ENCODE results near the gene C20orf96. TPM values are rescaled to one million over a fixed set of nuclear protein-coding genes. Genes with fewer than 3 reads are reported as not detected.
A peak's percentile ranks its signal among the peaks of the same experiment; 100 is the strongest.
"Not testable (repeated sequence)": the region's sequence is repeated elsewhere in the genome, so short reads cannot be mapped to it uniquely, and the experiment has no call there.

C20orf96 gene, protein sequence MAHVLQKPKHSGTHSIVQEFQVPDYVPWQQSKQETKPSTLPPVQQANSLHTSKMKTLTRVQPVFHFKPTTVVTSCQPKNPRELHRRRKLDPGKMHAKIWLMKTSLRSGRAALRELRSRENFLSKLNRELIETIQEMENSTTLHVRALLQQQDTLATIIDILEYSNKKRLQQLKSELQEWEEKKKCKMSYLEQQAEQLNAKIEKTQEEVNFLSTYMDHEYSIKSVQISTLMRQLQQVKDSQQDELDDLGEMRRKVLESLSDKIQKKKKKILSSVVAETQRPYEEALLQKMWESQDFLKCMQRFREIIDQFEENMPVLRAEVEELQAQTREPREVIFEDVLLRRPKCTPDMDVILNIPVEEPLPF
- total RNA-seq = 1 to 10 TPM; 4.3 to 4.5 TPM
- long read RNA-seq, donor 1, partial matches to known transcripts = 0 of 1 reads
- long read RNA-seq, donor 1, other reads (novel, unspliced or antisense) = 0 of 1 reads
- long read RNA-seq, donor 2, partial matches to known transcripts = 4 of 12 reads
- long read RNA-seq, donor 2, other reads (novel, unspliced or antisense) = 2 of 12 reads

DNA sequence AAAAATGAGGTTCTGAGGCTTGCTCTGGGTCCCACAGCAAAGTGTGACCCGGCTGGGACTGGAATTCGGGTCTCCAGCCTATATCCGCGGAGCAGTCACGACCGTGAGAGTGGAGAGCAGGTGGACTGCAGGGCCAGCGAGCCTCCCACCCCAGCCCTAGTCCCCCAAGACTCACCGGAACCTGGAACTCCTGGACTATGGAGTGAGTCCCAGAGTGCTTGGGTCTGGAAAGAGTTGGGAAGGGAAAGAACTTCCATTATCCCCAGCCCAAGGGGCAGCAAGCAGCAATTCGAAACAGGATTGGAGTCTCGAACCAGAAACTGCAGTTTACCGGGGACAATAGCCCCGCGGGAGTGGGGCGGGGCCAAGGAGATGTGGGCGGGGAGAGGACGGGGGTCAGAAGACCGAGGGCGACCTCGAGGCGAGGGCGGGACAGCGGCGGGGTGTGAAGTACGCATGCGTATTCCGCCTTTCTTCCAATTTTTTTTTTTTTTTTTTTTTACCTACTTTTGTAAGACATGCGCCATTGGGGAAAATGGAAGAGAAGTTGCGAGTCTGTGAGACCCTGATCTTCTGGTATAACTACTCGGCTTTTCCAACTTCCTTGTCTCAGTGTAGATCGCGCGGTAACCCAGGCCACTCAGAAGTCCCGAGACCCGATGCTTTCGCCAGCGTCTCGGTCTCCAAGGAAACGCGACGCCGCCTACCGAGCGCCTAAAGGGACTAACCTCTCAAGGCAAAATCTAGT lies at the start of gene C20orf96:
C20orf96 (minus strand) TSS at position 667 of the 748 bp plus-strand sequence; CDS start at position 527, 140 bp downstream.
- peak; percentile 97 for DNase-seq (ENCODE audit: low spot score)
- intact Hi-C loops (cut with DNase I) = no loop called here

DNA sequence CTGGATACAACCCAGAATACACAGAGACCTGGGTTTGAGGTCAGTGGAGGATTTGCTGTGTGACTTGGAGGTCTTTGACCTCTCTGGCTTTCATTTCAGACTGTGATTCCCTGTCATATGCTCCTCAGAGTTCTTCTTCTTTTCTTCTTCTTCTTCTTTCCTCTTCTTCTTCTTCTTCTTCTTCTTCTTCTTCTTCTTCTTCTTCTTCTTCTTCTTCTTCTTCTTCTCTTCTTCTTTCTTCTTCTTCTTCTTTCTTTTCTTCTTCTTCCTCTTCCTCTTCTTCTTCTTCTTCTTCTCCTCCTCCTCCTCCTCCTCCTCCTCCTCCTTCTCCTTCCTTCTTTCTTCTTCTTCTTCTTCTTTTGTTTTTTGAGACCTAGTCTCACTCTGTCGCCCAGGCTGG lies 45.5 kb upstream of the C20orf96 start:
- intact Hi-C loops (cut with DNase I) = not testable (repeated sequence)

DNA sequence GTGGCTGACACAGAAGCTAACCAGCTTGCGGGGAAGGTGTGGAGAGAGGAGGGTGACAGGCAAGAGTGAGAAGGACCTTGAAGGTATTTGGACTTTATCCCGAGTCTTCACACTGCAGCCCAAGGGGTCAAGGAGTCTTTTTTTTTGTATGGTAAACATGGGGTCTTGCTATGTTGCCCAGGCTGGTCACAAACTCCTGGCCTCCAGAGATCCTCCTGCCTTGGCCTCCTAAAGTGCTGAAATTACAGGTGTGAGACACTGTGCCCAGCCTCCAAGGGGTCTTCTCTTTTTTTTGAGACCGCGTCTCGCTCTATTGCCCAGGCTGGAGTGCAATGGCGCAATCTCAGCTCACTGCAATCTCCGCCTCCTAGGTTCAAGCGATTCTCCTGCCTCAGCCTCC lies 44.0 kb upstream of the C20orf96 start:
- intact Hi-C loops (cut with DNase I) = no loop called here
- DNase-seq (ENCODE audit: low spot score) = peak; percentile 19

More for the DNA sequence above, 45.5 kb upstream of the C20orf96 start:
- DNase-seq (ENCODE audit: low spot score) = not testable (repeated sequence)

DNA sequence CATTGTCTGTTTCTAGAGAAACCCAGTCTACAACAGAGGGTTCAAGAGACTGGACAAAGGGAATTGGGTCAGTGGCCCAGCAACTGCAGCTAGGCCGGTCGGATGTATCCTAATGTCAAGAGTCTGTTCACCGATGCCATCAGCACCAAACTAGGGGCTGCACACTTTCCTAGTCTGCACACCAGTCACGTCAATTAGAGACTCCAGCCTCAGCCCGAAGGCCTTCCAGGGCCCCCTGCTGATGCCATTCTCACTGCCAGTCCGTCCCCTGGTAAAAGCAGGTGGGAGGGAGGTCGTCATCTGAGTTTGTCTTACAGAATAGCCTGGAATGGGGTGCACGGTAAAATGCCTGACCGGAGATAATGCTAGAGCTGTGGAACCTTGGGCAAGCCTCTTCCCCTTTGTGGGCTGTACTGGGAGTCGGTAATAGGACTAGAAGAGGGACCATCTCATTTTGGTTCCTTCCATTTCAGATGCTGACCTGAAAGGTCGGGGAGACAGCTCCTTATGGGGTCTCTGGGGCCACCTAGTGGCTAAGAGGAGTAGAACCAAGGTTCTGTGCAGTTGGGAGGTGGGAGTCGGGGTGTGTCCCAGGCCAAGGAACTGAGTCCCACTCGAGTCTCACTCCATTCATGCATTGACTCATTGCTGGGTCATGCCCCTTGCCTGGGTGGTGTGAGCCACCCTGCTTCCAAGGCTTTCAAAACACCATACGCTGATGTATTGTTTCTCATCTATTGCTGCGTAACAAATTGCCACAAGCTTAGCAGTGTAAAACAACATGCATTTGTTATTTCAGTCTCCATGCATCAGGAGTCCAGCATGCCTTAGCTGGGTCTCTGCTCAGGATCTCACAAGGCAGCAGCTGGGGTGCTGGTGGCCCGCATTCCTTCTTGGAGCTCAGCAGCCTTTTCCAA lies 39.9 kb upstream of the C20orf96 start:
- intact Hi-C loops (cut with DNase I) = no loop called here
- peak; percentile 78 for DNase-seq (ENCODE audit: low spot score)

DNA sequence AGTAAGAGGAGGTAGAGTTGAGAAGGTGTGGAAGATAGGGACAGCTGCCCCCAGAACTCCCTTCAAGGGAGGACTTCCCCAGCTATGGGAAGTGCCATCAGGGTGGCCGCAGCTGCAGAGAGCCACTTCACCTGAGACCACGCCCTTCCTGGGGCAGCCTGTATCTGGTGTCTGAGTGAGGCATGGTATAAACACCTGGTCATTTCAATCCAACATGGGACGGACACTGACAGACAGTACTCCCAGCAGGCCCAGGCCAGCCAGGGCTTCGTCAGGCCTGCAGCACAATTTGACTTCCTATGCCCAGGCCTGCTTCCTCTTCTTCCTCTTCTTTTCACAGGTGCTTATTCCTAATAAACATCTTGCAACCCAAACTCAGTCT lies 39.3 kb upstream of the C20orf96 start:
- intact Hi-C loops (cut with DNase I) = no loop called here
- DNase-seq (ENCODE audit: low spot score) = peak; percentile 62

DNA sequence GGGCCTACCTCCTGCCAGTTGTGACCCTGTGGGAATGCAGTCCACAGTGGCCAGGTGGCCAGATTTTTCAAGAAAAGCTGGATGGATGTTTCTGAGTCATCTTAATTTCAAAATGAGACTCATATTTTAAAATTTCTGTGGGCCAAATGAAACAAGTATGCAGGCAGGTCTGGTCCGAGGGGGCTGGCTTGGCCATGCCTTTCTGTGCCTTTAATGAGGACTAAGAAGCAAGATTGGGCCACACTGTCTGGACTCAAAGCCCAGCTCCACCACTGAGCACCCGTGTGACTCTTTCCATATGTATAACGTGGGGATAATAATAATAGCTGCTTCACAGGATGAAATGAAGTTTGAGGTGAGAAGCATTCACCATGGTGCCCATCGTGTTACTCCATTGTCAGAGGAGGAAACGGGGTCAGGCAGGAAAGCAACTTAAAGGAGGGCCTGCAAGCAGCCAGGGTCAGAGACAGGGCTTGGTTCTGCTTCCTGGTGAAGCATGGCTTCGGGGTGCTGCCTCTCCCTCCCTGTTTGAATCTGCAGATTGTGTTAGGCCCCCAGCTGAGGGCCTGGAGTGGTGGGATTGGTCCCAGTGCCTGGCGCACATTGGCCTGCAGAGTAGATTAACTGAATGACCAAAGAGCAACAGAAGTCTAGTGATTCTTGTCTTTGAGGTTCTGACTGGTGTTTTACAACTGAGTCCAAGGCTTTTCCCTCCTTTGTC lies 38.6 kb upstream of the C20orf96 start:
- DNase-seq (ENCODE audit: low spot score) = peak; percentile 67
- intact Hi-C loops (cut with DNase I) = no loop called here

DNA sequence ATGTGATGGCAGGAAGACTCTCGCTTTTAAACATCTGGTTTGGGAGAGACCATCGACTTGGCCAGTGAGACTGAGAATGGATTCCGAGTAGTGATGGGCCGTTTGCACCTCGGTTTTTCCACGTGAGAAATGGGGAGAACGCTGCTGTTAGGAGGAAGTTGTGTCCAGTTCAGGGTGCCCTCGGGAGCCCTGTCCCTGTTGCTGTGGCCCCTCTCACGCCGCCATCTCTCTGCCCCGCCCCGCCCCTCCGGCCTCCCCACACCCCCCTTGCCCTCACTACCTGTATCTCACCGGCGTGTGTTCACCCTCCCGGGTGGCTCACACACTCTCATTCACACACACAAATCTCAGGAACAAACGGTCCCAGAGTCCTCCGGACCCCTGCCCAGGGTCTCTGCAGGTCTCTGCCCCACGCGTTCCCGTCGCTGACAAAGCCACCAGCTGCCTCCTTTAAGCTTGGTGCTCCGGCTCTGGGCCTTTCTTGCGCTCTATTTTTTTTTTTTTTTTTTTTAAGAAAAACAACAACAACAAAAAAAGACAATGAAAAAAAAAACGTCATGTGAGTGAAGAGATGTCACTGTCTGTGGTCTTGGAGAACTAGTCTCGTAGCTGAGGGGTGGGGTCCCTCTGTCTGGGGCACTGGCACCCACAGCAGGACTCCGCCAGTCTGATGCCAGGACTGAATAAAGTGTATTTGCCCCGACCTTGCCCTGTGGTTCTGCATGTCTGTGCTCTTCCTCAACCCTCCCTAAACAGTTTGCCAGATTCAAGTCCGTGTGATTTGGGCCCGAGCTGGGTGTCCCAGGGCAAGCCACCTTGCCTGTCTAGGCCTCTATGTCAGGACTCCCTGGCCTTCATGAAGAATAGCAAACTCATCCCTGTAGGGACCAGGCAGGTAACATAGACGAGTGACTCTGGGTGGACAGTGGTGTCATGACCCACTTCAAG lies 37.8 kb upstream of the C20orf96 start:
- intact Hi-C loops (cut with DNase I) = no loop called here

DNA sequence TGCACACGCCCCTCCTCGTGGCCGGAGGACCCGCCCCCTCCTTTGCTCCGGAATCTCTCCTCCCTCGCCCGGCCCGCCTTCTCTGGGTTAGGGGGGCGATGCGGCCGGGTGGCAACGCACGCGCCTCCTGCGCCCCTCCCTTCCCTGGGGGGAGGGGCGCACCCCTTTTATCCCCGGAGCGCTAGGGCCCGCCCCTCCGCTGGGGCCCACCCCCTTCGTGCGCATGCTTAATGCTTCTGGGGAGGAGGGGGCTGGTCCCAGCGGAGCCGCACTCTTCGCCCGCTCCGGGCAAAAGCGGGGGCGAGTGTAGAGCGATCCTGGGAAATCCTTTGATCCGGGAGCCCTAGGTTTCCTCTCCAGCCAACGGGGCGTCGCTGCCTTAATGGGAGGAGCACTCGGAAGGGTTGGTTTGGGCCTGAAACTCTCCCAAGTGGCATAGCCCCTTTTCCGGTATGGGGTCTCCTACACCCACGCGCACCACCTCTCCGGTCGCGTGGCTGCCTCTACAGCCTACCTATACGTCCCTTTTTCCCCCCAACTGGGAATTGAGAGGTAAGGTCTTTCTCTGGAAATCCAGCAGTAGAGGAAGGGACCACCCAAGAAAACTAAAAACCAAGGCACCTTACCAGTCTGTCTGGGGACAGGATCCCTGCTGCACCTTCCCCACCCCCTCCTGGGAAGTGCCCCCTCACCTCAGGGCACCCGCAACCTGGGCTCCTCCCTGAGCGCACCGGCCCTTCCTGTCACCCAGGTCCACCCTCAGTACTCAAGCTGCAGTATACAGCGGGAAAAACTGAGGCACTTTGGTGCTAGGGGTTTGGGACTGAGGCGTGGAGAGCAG lies 36.9 kb upstream of the C20orf96 start:
- intact Hi-C loops (cut with DNase I) = no loop called here
- peak; percentile 93 for DNase-seq (ENCODE audit: low spot score)

More for the DNA sequence above, 37.8 kb upstream of the C20orf96 start:
- DNase-seq (ENCODE audit: low spot score) = peak; percentile 62

DNA sequence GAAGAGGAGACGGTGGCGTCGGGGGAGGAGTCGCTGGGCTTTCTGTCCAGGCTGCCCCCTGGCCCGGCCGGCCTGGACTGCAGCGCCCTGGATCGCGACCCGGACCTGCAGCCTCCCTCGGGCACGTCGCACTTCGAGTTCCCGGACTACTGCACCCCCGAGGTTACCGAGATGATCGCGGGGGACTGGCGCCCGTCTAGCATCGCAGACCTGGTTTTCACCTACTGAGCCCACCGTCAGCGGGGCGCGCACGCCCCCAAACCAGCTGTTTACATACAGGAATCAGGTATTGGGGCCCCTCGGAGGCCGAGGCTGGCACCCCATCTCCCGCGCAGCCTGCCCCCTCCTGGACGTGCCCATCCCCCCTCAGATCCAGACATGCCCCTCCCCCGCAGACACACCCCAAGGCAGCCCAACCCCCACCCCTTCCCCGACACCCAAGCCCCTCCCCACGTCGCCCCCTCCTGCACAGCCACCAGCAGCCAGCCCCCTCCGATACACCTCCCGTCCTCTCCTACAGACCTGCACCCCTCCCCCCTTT lies 36.2 kb upstream of the C20orf96 start:
- DNase-seq (ENCODE audit: low spot score) = peak; percentile 82
- intact Hi-C loops (cut with DNase I) = no loop called here

DNA sequence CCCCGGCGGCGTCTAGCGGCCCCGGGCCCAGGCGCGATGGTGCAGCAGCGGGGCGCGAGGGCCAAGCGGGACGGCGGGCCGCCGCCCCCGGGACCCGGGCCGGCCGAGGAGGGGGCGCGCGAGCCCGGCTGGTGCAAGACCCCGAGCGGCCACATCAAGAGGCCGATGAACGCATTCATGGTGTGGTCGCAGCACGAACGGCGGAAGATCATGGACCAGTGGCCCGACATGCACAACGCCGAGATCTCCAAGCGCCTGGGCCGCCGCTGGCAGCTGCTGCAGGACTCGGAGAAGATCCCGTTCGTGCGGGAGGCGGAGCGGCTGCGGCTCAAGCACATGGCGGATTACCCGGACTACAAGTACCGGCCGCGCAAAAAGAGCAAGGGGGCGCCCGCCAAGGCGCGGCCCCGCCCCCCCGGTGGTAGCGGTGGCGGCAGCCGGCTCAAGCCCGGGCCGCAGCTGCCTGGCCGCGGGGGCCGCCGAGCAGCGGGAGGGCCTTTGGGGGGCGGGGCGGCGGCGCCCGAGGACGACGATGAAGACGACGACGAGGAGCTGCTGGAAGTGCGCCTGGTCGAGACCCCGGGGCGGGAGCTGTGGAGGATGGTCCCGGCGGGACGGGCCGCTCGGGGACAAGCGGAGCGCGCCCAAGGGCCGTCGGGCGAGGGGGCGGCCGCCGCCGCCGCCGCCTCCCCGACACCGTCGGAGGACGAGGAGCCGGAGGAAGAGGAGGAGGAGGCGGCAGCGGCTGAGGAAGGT lies 35.5 kb upstream of the C20orf96 start:
- intact Hi-C loops (cut with DNase I) = no loop called here

DNA sequence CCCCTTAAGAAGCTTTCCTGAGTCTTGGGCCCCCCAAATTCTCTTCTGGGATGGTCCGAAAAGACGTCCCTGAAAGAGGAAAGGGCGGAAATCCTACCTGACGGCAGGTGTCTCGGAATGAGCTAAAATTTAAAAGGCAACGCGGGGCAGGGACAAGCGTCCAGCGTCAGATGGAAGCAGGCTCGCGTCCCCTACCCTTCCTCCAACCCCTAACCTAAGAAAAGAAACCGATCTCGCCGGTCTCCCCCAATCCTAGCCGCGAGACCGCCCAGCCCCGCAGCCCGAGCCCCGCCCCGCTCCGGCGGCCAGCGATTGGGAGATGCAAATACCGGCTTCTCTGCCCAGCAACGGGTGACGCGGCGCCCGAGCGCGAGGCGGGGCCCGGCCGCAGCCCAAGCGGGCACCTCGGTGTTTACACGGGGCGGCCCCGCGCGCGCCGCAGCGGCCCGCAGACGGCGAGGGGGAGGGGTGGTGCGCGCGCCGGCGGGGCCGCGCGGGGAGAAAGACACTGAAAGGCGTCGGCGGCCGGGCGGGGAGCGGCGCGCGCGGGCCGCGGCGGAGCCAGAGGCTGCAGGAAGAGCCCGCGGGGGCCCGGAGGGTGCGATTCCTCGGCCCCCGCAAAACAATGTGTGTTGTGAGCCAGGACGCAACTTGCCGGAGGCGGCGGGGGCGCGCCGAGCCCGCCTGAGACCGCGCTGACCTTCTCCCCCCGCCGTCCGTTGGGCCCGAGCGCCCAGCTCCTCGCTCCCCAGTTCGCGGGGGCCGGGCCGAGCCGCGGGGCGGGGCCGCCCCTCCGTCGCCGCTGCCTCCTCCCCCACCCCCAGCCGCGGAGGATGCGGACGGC lies 34.7 kb upstream of the C20orf96 start, which contains the start of gene SOX12:
SOX12 (plus strand) TSS at position 508 of the 844 bp plus-strand sequence. CDS start 373 bp downstream, outside the sequence.
- intact Hi-C loops (cut with DNase I) = no loop called here
- peak; percentile 99 for DNase-seq (ENCODE audit: low spot score)

More for the DNA sequence above, 35.5 kb upstream of the C20orf96 start:
- peak; percentile 90 for DNase-seq (ENCODE audit: low spot score)

DNA sequence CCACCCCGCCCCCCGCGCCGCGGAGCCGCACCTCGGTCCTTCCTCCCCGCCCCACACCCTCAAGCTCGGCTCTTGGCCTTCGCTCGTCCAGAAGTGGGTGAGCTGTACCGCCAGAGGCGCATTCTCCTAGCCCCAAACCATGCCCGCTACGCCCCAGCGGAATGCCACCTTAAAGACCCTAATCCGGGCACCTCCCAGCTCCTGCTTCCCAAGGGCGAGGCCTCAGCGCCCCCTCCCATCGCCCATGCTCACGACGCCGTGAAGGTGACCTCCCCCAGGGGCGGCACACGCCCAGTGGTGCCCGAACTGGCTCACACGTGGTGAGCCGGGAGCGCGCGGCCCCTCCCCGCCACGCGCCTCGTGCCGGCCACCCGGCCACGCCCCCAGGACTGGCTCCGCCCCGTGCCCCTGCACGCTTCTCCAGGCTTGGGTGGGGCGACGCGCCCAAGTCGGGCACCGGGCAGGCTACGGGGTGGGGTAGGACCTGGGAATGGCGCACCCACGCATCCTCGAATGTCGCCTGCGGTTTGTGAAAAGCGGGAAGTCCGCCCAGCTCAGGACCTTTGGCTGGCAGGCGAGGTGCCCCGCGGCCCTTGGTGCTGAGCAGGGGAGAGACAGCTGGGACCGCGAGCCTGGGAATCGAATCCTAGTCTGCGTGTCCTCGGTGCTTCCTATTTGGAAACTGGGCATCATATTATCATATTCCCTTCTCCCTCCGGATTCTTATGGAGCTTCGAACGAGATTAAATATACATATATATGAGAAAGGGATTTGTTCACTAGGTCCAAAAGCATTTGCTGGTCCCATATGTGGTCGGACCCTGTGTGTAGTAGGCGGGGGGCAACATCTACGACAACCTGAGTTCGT lies 33.9 kb upstream of the C20orf96 start:
- DNase-seq (ENCODE audit: low spot score) = peak; percentile 96
- intact Hi-C loops (cut with DNase I) = no loop called here

DNA sequence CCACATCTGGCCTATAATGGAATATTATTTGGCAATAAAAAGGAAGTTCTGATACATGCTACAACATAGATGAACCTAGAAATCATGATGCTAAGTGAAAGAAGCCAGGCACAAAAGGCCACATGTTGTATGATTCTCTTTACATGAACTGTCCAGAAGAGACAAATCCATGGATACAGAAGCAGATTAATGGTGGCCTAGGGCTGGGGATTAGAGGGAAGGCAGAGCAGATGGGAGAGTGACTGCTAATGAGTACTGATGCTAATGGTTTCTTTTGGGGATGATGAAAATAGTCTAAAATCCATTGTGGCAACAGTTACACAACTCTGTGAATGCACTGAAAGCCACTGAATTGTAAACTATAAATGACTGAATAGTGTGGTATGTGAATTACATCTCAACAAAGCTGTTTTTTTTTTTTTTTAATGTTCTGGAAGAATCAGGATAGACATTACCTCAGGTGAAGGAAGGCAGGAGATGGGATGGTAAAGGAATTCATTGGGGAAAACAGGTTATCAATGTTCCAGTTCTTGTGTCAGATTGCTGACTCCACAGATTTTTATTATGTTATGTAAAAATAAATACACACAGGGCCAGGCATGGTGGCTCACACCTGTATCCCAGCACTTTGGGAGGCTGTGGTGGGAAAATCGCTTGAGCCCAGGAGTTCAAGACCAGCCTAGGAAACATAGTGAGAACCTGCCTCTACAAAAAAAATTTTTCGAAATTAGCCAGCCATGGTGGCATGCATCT lies 25.9 kb upstream of the C20orf96 start:
- intact Hi-C loops (cut with DNase I) = no loop called here
- no peak for DNase-seq (ENCODE audit: low spot score)
